ENCODE data around the gene DIP2B.
"Not testable (repeated sequence)": the region's sequence is repeated elsewhere in the genome, so short reads cannot be mapped to it uniquely, and the experiment has no call there.

The DIP2B gene

DNA sequence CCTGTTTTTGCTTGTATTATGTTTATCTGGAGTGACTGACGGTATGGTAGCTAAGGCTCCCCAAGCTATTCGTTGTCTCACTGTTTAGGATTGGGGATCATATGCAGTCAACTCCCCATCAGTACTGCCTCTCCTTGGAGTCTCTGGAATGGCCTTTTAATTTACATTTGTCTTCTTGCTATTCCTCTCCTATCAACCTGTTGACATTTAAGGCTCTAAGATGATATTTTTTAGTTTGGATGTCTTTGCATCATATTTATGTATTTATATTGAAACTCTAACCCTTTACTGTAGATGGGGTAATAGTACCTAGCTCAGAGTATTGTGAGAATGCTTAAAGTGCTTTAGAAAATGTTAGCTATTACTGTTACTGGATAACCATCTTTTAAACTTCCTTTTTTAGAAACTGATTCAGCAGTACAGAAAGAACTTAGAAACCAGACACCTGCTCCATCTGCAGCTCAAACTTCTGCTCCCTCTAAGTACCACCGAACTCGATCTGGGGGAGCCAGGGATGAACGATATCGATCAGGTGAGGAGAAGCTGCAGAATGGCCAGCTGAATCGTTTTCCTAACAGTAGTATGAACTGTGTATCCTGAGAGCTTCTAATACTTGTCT, 135.6 kb downstream of the DIP2B start:
- DNase-seq: no peak

DNA sequence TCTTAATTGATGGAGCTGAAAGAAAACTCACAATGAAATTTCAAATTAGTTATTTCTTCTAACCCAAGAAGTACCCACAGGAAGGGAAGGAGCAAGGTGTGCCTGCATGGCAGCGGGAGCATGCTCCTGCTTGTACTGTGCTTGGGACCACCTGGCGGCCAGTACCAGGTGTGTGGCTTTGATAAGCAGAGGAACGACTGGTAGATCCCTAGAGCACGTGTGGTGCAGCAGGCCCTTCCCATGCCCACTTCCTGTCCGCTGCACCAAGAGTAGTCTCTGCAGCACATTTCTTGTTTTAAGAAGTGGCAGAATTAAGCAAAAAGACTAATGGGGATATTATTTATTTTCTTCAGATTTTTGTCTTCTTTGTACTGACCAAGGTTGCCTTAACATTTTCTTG, 136.8 kb downstream of the DIP2B start:
- DNase-seq: no peak

DNA sequence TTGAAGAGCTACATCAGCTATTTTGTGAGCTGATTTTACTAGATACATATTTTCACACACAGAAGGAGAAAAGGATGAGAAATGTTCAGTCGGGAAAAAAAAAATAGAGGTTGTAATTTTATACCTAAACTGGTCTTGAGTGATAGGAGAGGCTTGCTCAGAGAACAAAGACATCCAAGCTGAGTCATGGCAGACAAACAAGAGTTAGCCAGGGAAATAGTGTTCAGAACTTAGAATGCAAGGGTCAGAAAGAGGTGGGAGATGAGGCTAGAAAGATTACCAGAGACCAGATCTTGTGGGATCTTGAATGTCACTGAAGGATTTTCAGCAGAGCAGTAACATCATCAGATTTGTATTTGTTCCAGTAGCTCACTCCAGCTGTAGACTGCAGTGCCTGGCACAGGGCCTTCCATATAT, 137.3 kb downstream of the DIP2B start:
- DNase-seq: no peak

- DNase-seq: no peak
These were observed 138.0 kb downstream of the DIP2B start for GRCh38 chr12:50642761-50643160.

DNA sequence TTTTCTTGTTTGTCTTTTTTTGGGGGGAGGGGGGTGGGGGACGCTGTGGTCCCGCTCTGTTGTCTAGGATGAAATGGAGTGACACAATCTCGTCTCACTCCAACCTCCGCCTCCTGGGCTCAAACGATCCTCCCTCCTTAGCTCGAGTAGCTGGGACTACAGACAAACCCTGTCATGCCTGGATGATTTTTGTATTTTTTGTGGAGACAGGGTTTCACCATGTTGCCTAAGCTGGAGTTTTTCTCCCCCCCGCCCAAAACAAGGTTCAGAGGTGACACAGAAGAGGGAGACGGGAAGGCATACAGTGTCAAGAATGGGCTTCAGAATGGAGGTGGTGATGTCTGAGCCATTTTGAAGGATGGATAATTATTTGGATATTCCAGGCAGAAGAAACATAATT, 142.2 kb downstream of the DIP2B start:
- DNase-seq: no peak

DNA sequence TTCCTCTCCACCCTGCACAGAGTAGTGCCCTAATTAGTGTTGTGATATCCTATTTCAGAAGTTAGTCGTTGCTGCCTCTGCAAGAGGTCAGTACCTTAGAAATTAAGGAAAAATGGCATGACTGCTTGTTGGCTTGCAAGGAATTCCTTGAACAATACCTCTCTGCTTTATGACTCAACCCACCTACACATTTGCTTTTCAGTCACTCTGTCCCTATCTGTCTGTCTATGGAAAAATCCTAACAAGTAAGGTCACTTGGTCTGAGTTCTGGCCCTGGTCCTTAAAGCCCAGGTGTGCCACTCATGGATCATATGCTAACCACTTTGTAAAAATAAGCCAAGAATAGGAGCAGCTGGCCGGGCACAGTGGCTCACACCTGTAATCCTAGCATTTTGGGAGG, 142.7 kb downstream of the DIP2B start:
- DNase-seq: no peak

GRCh38 chr12:50650285-50650684, 145.5 kb downstream of the DIP2B start:
- DNase-seq: no peak

DNA sequence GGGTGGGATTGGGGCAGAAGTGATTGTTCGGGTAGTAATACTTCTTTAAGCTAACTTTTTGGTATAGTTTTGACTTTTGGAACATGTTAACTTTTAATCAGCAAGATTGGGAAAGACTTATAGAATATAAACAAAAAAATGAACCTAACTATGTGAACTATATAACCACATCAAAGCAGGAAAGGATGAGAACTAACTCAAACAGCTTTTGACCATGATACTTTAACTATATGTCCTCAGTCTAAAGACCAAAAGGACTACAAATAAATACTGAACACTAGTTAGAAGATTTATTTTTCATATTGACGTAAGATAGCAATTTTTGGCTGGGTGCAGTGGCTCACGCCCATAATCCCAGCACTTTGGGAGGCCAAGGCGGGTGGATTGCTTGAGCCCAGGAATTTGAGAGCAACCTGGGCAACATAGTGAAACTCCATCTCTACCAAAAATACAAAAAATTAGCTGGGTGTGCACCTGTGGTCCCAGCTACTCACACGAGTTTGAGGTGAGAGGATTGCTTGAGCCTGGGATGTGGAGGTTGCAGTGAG, 150.7 kb downstream of the DIP2B start:
- no peak for DNase-seq

DNA sequence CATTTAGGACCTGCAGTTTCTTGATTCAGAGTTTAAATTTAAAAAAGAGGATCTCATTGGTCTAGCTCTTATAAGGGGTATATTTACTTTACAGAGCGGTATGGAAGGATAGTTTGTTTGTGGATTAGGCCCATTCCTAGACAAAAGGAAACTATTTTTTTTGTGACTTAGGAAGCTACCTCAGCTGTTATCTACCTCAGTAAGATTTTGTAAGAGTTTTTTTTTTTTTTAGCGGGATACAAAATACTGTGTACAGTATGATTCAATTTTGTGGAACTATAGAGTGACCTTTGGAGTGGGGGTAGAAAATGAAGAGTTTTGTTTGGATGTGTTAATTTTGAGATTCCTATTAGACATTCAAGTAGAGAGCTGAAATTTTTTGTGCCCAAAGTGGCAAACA, 154.5 kb downstream of the DIP2B start:
- no peak for DNase-seq

GRCh38 chr12:50659690-50660424, 155.1 kb downstream of the DIP2B start:
- DNase-seq: no peak

DNA sequence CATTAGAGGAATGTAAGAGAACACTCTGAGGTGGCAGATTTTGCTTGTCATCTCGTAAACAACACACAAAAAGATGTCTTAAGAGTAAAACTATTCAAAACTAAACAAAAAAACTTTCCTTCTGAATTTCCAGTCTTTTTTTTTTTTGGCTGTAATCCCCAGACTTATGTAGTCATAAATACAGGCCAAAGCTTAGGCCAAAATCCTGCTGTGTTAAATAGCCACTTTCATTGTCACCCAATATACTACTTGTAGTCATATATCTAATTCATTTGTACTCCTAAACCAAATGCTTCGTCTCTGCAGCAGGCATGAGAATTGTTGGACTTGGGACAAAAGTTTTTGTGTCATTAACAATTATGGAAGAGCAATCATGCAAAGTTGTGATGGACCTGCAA, 155.6 kb downstream of the DIP2B start:
- DNase-seq: no peak

DNA sequence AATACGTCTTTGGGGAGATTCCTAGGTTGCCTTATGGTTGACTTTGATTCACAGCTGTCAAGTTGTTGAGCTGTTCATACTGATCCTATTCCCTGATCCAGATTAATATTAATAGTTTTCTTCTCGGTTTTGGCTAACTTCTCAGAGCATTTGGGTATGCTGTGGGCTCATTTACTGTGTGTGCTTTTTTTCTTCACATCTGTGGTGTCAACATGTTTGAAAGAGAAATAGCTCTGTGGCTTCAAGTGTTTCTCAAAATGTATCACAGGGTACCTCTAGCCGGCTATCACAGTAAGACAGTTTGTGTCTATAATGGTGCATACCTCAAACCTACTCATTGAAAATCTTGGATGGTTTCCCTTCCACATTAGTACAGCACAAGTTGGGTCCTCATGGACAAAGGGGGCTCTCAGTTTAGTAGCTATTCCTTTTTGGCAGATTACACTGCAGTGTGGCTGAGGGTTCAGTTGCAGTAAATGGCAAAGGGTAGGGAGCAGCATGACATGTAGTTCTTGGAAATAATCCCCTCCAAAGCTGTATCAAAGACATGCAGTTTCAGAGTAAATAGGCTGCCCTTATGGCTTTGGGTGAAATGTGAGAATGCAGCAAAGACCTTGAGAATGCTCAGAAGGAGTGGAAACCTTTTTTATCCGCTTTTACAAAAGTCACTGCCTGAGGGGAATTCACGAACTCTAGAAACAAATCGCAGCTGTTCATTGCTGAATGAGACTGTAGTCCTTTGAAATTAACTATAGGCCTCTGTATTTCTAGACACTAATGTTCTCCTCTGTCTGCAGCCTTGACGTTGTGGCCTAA, 156.7 kb downstream of the DIP2B start:
- no peak for DNase-seq

- DNase-seq: no peak
These were observed 157.3 kb downstream of the DIP2B start for GRCh38 chr12:50662116-50662510.

DNA sequence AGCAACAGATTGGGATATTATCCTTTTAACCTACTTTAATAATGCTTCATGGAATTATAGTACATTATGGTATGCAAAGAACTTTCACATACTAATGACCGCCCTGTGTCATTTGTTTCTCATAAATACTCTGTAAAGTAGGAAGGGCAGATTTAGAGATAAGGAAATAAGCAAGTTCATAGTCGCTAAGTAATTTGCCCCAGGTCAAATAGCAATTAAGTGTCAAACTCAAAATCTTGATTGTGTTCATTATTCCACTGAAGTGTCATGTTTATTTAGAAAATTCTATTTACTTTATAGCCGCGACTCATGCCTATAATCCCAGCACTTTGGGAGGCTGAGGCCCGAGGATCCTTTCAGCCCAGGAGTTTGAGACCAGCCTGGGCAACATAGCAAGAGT, 160.4 kb downstream of the DIP2B start:
- DNase-seq: no peak

- DNase-seq: no peak
These were observed 160.8 kb downstream of the DIP2B start for GRCh38 chr12:50665609-50666008.

DNA sequence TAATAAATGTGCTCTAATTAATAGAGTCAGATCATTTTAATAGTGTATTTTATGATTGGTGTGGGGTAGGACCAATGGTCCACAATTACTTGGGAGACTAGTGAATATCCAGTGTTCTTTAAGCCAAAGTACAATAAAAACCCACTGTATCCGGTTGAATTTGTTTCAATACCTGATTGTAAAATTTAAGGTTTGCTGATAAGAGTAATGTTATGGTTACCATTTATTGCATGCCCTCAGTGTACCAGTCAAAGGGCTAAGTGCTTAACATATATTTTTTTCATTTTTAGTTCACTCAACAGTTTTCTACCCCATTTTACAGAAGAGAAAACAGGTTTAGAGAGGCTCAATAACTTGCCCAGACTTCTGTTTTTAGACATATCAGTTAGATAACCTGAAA, 161.2 kb downstream of the DIP2B start:
- DNase-seq: no peak

- no peak for DNase-seq
These were observed 167.4 kb downstream of the DIP2B start for GRCh38 chr12:50672158-50672557.

- DNase-seq: no peak
These were observed 172.0 kb downstream of the DIP2B start for GRCh38 chr12:50676756-50677155.

DNA sequence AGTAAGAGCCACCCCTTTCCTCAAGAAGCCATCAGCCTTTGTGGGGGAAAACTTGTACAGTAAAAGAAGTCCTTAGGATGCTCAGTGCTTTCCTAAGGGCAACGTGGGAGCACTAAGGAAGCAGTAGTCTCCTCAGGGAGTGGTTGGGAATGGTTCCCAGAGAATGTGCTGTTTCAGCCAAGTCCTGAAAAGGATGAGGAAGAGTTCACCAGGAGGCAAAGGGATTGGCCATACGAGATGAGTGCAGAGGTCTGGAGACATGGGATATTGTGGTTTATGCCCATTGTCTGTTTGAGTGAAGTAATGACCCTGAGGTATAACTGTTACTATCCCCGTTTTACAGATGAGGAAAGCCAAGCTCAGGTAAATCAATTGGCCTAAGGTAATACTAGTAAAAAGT, 173.1 kb downstream of the DIP2B start:
- no peak for DNase-seq

GRCh38 chr12:50678650-50679365, 174.0 kb downstream of the DIP2B start:
- DNase-seq: no peak

- no peak for DNase-seq
These were observed 174.8 kb downstream of the DIP2B start for GRCh38 chr12:50679612-50680011.

GRCh38 chr12:50681064-50681463, 176.3 kb downstream of the DIP2B start:
- DNase-seq: not testable (repeated sequence)

DNA sequence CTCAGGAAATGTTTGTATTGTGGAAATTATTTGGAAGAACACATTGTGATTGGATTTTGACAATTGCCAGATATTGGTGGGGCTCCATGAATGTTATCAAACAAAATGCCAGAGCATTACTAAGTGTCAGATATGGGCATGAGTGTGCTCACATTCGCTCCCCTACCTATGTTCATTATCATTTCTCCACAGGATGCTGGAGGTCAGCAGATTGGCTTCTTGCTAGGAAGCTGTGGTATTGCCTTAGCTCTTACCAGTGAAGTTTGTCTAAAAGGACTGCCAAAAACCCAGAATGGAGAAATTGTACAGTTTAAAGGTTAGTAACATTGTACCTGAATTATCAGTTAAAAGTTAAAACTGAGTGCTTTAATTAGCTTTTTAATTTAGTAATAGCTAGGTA, 180.9 kb downstream of the DIP2B start:
- DNase-seq: no peak
